Neuronal stem cell (in vitro differentiated cells): ENCODE results near the gene AUTS2.

ENCODE experiments used
- DNase-seq: peaks from one replicate; pipeline ENCODE4 v3.0.0-alpha.2; 2013; ENCODE audit warnings: low spot score
- H2AFZ ChIP-seq: one replicate; pipeline ENCODE4 v1.6.1; 2013; ENCODE audit warnings: mild to moderate bottlenecking, low read length, inconsistent platforms
- H2AK5ac ChIP-seq: 2 replicates; pipeline ENCODE4 v1.6.1; 2013; ENCODE audit warnings: low read depth, mild to moderate bottlenecking, inconsistent platforms, low read length, moderate library complexity, mixed read lengths
- H2BK120ac ChIP-seq: 2 replicates; pipeline ENCODE4 v1.6.1; 2013; ENCODE audit warnings: low read depth, mild to moderate bottlenecking, inconsistent platforms, low read length, moderate library complexity, mixed read lengths
- H2BK12ac ChIP-seq: one replicate; pipeline ENCODE4 v1.6.1; 2013; ENCODE audit warnings: low read length, inconsistent platforms
- H2BK15ac ChIP-seq: 2 replicates; pipeline ENCODE4 v1.6.1; 2013; ENCODE audit warnings: mild to moderate bottlenecking, low read length, inconsistent platforms, mixed read lengths
- H2BK5ac ChIP-seq: one replicate; pipeline ENCODE4 v1.6.1; 2013; ENCODE audit warnings: inconsistent platforms, mild to moderate bottlenecking, low read length, moderate library complexity
- H3K14ac ChIP-seq: one replicate; pipeline ENCODE4 v1.6.1; 2013; ENCODE audit warnings: low read length, inconsistent platforms
- H3K18ac ChIP-seq: 2 replicates; pipeline ENCODE4 v1.6.1; 2013; ENCODE audit warnings: low read length, inconsistent platforms
- H3K23ac ChIP-seq: 2 replicates; pipeline ENCODE4 v1.6.1; 2013; ENCODE audit warnings: low read depth, mild to moderate bottlenecking, mixed read lengths, low read length, inconsistent platforms; ENCODE audit not compliant: poor library complexity
- H3K27ac ChIP-seq: replicated peaks from 3 replicates; pipeline ENCODE4 v1.5.1; 2013; ENCODE audit warnings: low read length, inconsistent platforms
- H3K27me3 ChIP-seq, 3 experiments: 2 replicates each; pipeline ENCODE4 v1.6.1; 2013; ENCODE audit warnings: low read length in 3 of 3, mild to moderate bottlenecking in 2 of 3, inconsistent platforms in 1 of 3, low read depth in 1 of 3, mixed read lengths in 1 of 3, moderate library complexity in 1 of 3; ENCODE audit not compliant: control insufficient read depth in 3 of 3, insufficient read depth in 3 of 3
- H3K36me3 ChIP-seq, 2 donors: replicated peaks in 1 of 2; 2 replicates each; pipeline ENCODE4 v1.6.1; 2013; ENCODE audit warnings: low read length in 2 of 2; ENCODE audit not compliant: control insufficient read depth in 2 of 2, insufficient read depth in 2 of 2
- H3K4ac ChIP-seq: 2 replicates; pipeline ENCODE4 v1.6.1; 2013; ENCODE audit warnings: inconsistent platforms, mild to moderate bottlenecking, low read length, moderate library complexity
- H3K4me1 ChIP-seq, 2 donors: 1 replicate in 1 of 2; 2 replicates in 1 of 2; pipeline ENCODE4 v1.6.1; 2013; ENCODE audit warnings: low read length in 2 of 2, low read depth in 1 of 2; ENCODE audit not compliant: control insufficient read depth in 2 of 2, insufficient read depth in 1 of 2
- H3K4me2 ChIP-seq: one replicate; pipeline ENCODE4 v1.6.1; 2013; ENCODE audit warnings: mild to moderate bottlenecking, low read length, inconsistent platforms; ENCODE audit not compliant: insufficient read depth, poor library complexity, severe bottlenecking
- H3K4me3 ChIP-seq, 2 donors: 2 replicates each; pipeline ENCODE4 v1.5.1; 2013; ENCODE audit warnings: low read length in 2 of 2, mild to moderate bottlenecking in 2 of 2, inconsistent platforms in 1 of 2, moderate library complexity in 1 of 2
- H3K79me1 ChIP-seq: one replicate; pipeline ENCODE4 v1.6.1; 2013; ENCODE audit warnings: low read depth, mild to moderate bottlenecking, inconsistent platforms, low read length, moderate library complexity
- H3K9ac ChIP-seq: one replicate; pipeline ENCODE4 v1.6.1; 2013; ENCODE audit warnings: mild to moderate bottlenecking, low read depth, low read length, inconsistent platforms; ENCODE audit not compliant: poor library complexity
- H3K9me3 ChIP-seq, 2 donors: replicated peaks in 1 of 2; 2 replicates each; pipeline versions ENCODE3 to v1.6.1; 2013; ENCODE audit warnings: low read length in 2 of 2, mild to moderate bottlenecking in 2 of 2, inconsistent platforms in 1 of 2, low read depth in 1 of 2, mixed read lengths in 1 of 2, moderate library complexity in 1 of 2; ENCODE audit not compliant: control insufficient read depth in 2 of 2, insufficient read depth in 1 of 2
- H4K8ac ChIP-seq: one replicate; pipeline ENCODE4 v1.6.1; 2013; ENCODE audit warnings: low read depth, mild to moderate bottlenecking, inconsistent platforms, low read length, moderate library complexity
- H4K91ac ChIP-seq: one replicate; pipeline ENCODE4 v1.6.1; 2013; ENCODE audit warnings: low read length, low read depth, mild to moderate bottlenecking, inconsistent platforms; ENCODE audit not compliant: poor library complexity
- WGBS, 2 donors: extraction: QIAGEN DNeasy Blood & Tissue Kit; methylation state at CpG; one replicate each; pipeline ENCODE4 v1.1.7; 2013; ENCODE audit warnings: missing lambda C conversion rate in 2 of 2, mixed read lengths in 1 of 2; ENCODE audit not compliant: insufficient read length in 2 of 2, insufficient replicate concordance in 1 of 2; ENCODE audit errors: extremely low coverage in 2 of 2; 5-methylcytosine and 5-hydroxymethylcytosine counted together

Gene AUTS2

GRCh38 chr7:70303309-70303708, 705.0 kb downstream of the AUTS2 start:
- Histone ChIP-seq H3K4ac (no peak overlapping the region), H2BK15ac (no peak overlapping the region), H2BK12ac (no peak overlapping the region), H3K27ac (no peak overlapping the region), H3K4me3 (no peak overlapping the region), H3K23ac (no peak overlapping the region), H3K9me3 (peaks cover 0 to 4% of the 10 kb centered on the region in 2 donors), H4K91ac (no peak overlapping the region), H3K9ac (no peak overlapping the region), H3K27me3 (no peaks in the 10 kb centered on the region), H2BK5ac (no peak overlapping the region), H3K4me2 (no peak overlapping the region), H3K79me1 (no peaks in the 10 kb centered on the region), H2BK120ac (no peak overlapping the region), H2AK5ac (no peak overlapping the region), H3K18ac (no peak overlapping the region), H3K14ac (no peak overlapping the region), H4K8ac (no peak overlapping the region), H3K4me1 (peaks cover 0 to 2% of the 10 kb centered on the region in 2 donors), H3K36me3 (no peaks in the 10 kb centered on the region), H2AFZ (no peak overlapping the region)
- no CpG with 5 or more reads among the region's 7 CpGs for WGBS, 2 donors
- no peak for DNase-seq

- no peaks in the 10 kb centered on the region for H3K36me3 ChIP-seq
- H2AK5ac ChIP-seq: no peak overlapping the region
- no peak overlapping the region for H3K23ac ChIP-seq
- WGBS, 2 donors: no CpG with 5 or more reads among the region's 2 CpGs
- no peak overlapping the region for H2BK5ac ChIP-seq
- peaks cover 0 to 4% of the 10 kb centered on the region in 2 donors for H3K9me3 ChIP-seq
- H2BK12ac ChIP-seq: no peak overlapping the region
- H2AFZ ChIP-seq: no peak overlapping the region
- no peak overlapping the region for H3K4me2 ChIP-seq
- no peaks in the 10 kb centered on the region for H3K27me3 ChIP-seq
- H3K79me1 ChIP-seq: no peaks in the 10 kb centered on the region
- H3K4ac ChIP-seq: no peak overlapping the region
- no peak for DNase-seq
- H2BK15ac ChIP-seq: no peak overlapping the region
- H4K8ac ChIP-seq: no peak overlapping the region
- H2BK120ac ChIP-seq: no peak overlapping the region
- no peak overlapping the region for H3K9ac ChIP-seq
- H4K91ac ChIP-seq: no peak overlapping the region
- H3K4me1 ChIP-seq: peaks cover 0 to 2% of the 10 kb centered on the region in 2 donors
- peak overlapping the region; percentile 16 for H3K18ac ChIP-seq
- H3K14ac ChIP-seq: no peak overlapping the region
- no peak overlapping the region for H3K4me3 ChIP-seq
- no peak overlapping the region for H3K27ac ChIP-seq
Measured at GRCh38 chr7:70303780-70304179, 705.5 kb downstream of the AUTS2 start.

DNA sequence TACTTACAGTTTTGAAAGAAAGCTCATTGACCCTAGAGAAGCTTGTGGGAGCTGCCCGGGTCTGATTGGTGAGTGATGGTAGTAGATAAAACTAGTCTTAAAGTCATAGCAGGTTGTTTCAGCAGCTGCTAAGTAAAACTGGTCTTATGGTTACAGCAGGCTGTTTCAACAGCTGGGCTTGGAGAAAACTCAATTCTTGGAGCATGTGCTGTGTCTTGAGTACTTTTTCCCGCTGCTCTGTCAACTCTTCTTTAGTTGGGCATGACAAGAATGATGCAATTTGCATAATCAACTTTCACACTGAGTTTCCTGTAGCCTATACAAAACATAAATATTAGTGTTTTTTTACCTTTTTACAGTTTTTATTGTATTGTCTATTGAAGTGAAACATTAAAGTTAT, 707.9 kb downstream of the AUTS2 start:
- Histone ChIP-seq H3K14ac (no peak overlapping the region), H2AFZ (no peak overlapping the region), H3K4me3 (no peak overlapping the region), H2AK5ac (no peak overlapping the region), H3K4ac (no peak overlapping the region), H3K27me3 (no peaks in the 10 kb centered on the region), H3K4me2 (no peak overlapping the region), H2BK15ac (no peak overlapping the region), H2BK5ac (no peak overlapping the region), H4K8ac (no peak overlapping the region), H3K4me1 (peaks cover 0 to 2% of the 10 kb centered on the region in 2 donors), H2BK120ac (no peak overlapping the region), H3K36me3 (no peaks in the 10 kb centered on the region), H3K9me3 (peaks cover 0 to 4% of the 10 kb centered on the region in 2 donors), H4K91ac (no peak overlapping the region), H3K79me1 (no peaks in the 10 kb centered on the region), H3K27ac (no peak overlapping the region), H3K18ac (no peak overlapping the region), H3K9ac (no peak overlapping the region), H3K23ac (no peak overlapping the region), H2BK12ac (no peak overlapping the region)
- DNase-seq: no peak
- WGBS, 2 donors: no CpG with 5 or more reads among the region's 2 CpGs

GRCh38 chr7:70307544-70308106, 709.4 kb downstream of the AUTS2 start:
- Histone ChIP-seq H2BK15ac (no peak overlapping the region), H4K8ac (no peak overlapping the region), H3K79me1 (no peaks in the 10 kb centered on the region), H3K4me2 (no peak overlapping the region), H3K4me1 (peaks cover 0 to 2% of the 10 kb centered on the region in 2 donors), H3K23ac (no peak overlapping the region), H2BK120ac (no peak overlapping the region), H3K9ac (no peak overlapping the region), H2AK5ac (no peak overlapping the region), H2AFZ (no peak overlapping the region), H3K27ac (no peak overlapping the region), H3K4ac (no peak overlapping the region), H3K18ac (no peak overlapping the region), H3K36me3 (no peaks in the 10 kb centered on the region), H2BK5ac (no peak overlapping the region), H4K91ac (no peak overlapping the region), H3K4me3 (no peak overlapping the region), H3K9me3 (peaks cover 0 to 4% of the 10 kb centered on the region in 2 donors), H3K27me3 (no peaks in the 10 kb centered on the region), H3K14ac (no peak overlapping the region), H2BK12ac (no peak overlapping the region)
- DNase-seq: no peak
- no CpG with 5 or more reads among the region's 3 CpGs for WGBS, 2 donors
